Medulla oblongata (tissue), 1 donor: ENCODE results near the gene NPIPA8.
"Not testable (repeated sequence)": the region's sequence is repeated elsewhere in the genome, so short reads cannot be mapped to it uniquely, and the experiment has no call there.

Experiments
- DNase-seq: peaks from one replicate; pipeline ENCODE4 v3.0.0-alpha.2; 2015; ENCODE audit errors: extremely low spot score

NPIPA8 gene

GRCh38 chr16:18276756-18277155 is 59.8 kb downstream of the NPIPA8 start:
- not testable (repeated sequence) for DNase-seq

- not testable (repeated sequence) for DNase-seq
Observed at GRCh38 chr16:18270171-18270570, 66.4 kb downstream of the NPIPA8 start.
